Panc1 (cell line): ENCODE data around the gene DLG2.

Source experiments
- POLR2AphosphoS5 ChIP-seq: IDR thresholded peaks from 2 replicates; pipeline ENCODE4 v1.6.1; 2012; ENCODE audit warnings: mild to moderate bottlenecking, low read depth, low read length, moderate library complexity
- TCF7L2 ChIP-seq: IDR thresholded peaks from 2 replicates; pipeline ENCODE4 v1.6.1; 2011; ENCODE audit warnings: mild to moderate bottlenecking, low read depth, low read length, inconsistent platforms
- TF ChIP-seq, protein P1 (sequence below): fragments of 450-650 bp; IDR thresholded peaks from 2 replicates; pipeline ENCODE4 v1.5.1; 2017; ENCODE audit warnings: mild to moderate bottlenecking
- TF ChIP-seq, protein P2 (sequence below), 2 experiments: IDR thresholded peaks; 2 replicates each; pipeline ENCODE4 v1.6.1; 2011 to 2012; ENCODE audit warnings: low read depth in 2 of 2, control low read depth in 1 of 2, low read length in 1 of 2, mild to moderate bottlenecking in 1 of 2, moderate library complexity in 1 of 2; ENCODE audit not compliant: insufficient read depth in 1 of 2

DNA sequence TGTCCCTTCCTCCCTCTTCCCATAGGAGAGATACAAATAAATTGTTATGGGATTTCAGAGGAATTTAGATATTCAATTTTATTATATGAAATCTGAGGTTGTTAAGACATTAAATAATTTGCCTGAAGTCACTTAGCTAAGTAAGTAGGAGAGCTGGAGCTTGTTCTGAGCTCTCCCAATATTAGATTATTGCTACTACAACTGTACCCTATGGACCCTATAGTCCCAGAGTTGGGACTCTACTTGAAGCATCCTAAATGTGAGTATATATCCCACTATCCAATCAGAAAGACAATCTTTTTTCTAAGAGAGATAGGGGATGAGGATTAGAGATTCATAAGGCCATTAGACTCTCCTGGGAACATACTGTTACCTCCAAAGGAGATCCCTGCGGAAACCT is 1130.0 kb downstream of the DLG2 start:
- TF ChIP-seq, protein P1, sequence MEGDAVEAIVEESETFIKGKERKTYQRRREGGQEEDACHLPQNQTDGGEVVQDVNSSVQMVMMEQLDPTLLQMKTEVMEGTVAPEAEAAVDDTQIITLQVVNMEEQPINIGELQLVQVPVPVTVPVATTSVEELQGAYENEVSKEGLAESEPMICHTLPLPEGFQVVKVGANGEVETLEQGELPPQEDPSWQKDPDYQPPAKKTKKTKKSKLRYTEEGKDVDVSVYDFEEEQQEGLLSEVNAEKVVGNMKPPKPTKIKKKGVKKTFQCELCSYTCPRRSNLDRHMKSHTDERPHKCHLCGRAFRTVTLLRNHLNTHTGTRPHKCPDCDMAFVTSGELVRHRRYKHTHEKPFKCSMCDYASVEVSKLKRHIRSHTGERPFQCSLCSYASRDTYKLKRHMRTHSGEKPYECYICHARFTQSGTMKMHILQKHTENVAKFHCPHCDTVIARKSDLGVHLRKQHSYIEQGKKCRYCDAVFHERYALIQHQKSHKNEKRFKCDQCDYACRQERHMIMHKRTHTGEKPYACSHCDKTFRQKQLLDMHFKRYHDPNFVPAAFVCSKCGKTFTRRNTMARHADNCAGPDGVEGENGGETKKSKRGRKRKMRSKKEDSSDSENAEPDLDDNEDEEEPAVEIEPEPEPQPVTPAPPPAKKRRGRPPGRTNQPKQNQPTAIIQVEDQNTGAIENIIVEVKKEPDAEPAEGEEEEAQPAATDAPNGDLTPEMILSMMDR = no peak
- TF ChIP-seq TCF7L2 (no peak), POLR2AphosphoS5 (no peak)
- TF ChIP-seq, protein P2, sequence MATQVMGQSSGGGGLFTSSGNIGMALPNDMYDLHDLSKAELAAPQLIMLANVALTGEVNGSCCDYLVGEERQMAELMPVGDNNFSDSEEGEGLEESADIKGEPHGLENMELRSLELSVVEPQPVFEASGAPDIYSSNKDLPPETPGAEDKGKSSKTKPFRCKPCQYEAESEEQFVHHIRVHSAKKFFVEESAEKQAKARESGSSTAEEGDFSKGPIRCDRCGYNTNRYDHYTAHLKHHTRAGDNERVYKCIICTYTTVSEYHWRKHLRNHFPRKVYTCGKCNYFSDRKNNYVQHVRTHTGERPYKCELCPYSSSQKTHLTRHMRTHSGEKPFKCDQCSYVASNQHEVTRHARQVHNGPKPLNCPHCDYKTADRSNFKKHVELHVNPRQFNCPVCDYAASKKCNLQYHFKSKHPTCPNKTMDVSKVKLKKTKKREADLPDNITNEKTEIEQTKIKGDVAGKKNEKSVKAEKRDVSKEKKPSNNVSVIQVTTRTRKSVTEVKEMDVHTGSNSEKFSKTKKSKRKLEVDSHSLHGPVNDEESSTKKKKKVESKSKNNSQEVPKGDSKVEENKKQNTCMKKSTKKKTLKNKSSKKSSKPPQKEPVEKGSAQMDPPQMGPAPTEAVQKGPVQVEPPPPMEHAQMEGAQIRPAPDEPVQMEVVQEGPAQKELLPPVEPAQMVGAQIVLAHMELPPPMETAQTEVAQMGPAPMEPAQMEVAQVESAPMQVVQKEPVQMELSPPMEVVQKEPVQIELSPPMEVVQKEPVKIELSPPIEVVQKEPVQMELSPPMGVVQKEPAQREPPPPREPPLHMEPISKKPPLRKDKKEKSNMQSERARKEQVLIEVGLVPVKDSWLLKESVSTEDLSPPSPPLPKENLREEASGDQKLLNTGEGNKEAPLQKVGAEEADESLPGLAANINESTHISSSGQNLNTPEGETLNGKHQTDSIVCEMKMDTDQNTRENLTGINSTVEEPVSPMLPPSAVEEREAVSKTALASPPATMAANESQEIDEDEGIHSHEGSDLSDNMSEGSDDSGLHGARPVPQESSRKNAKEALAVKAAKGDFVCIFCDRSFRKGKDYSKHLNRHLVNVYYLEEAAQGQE (IDR thresholded peaks at IDR 0.05; ENCODE audit: insufficient read depth in 1 of 2, low read depth in 2 of 2, low read length in 1 of 2) = no peak
